Stimulated activated CD8-positive, alpha-beta memory T cell treated with anti-CD3 and anti-CD28 coated beads, Interleukin-7, amount 100 ng/mL, for 48 hours (primary cell): ENCODE measurements around the gene DHX36.

Experiments used
- DNase-seq, 2 donors: peaks; one replicate each; pipeline ENCODE4 v3.0.0-alpha.2; 2020; ENCODE audit warnings: low read depth in 1 of 2; ENCODE audit errors: extremely low read depth in 1 of 2

The DHX36 gene

GRCh38 chr3:154294016-154294415 lies 30.3 kb downstream of the DHX36 start:
- no peak for DNase-seq

GRCh38 chr3:154290187-154290586 lies 34.1 kb downstream of the DHX36 start:
- no peak for DNase-seq

GRCh38 chr3:154285221-154285620 lies 39.1 kb downstream of the DHX36 start:
- no peak for DNase-seq

GRCh38 chr3:154280161-154280560 lies 44.1 kb downstream of the DHX36 start:
- no peak for DNase-seq

- DNase-seq = no peak
These were observed 48.3 kb downstream of the DHX36 start for GRCh38 chr3:154275965-154276364.

GRCh38 chr3:154275292-154275691 lies 49.0 kb downstream of the DHX36 start:
- DNase-seq = no peak

- no peak for DNase-seq
These were observed 49.9 kb downstream of the DHX36 start for GRCh38 chr3:154274348-154274747.

GRCh38 chr3:154273381-154273780 lies 50.9 kb downstream of the DHX36 start:
- DNase-seq = no peak

GRCh38 chr3:154254527-154254926 lies 69.8 kb downstream of the DHX36 start:
- no peak for DNase-seq

GRCh38 chr3:154252759-154253638 lies 71.3 kb downstream of the DHX36 start:
- peak; percentile 44 to 52 for DNase-seq

GRCh38 chr3:154251610-154252009 lies 72.7 kb downstream of the DHX36 start:
- DNase-seq = no peak

GRCh38 chr3:154250291-154250690 lies 74.0 kb downstream of the DHX36 start:
- DNase-seq = no peak

GRCh38 chr3:154247806-154248415 lies 76.4 kb downstream of the DHX36 start:
- no peak for DNase-seq

GRCh38 chr3:154244644-154245043 lies 79.6 kb downstream of the DHX36 start:
- no peak for DNase-seq

- DNase-seq = no peak
These were observed 80.9 kb downstream of the DHX36 start for GRCh38 chr3:154243353-154243752.

GRCh38 chr3:154242766-154243165 lies 81.5 kb downstream of the DHX36 start:
- no peak for DNase-seq

GRCh38 chr3:154241496-154241895 lies 82.8 kb downstream of the DHX36 start:
- no peak for DNase-seq

- DNase-seq = no peak
These were observed 84.1 kb downstream of the DHX36 start for GRCh38 chr3:154240235-154240634.

- DNase-seq = no peak
These were observed 88.0 kb downstream of the DHX36 start for GRCh38 chr3:154236331-154236730.

- DNase-seq = no peak
These were observed 89.0 kb downstream of the DHX36 start for GRCh38 chr3:154235330-154235729.

GRCh38 chr3:154229217-154229590 lies 95.1 kb downstream of the DHX36 start:
- DNase-seq = no peak

GRCh38 chr3:154228561-154229216 lies 95.6 kb downstream of the DHX36 start:
- DNase-seq = no peak
